T-helper 2 cell treated with Interferon-gamma antibody and Interleukin-4, amounts not matched to agents 5 μg/mL and 100 μg/mL, for 36 hours (primary cell): ENCODE results near the gene RNF213.
"Not testable (repeated sequence)": the region's sequence is repeated elsewhere in the genome, so short reads cannot be mapped to it uniquely, and the experiment has no call there.

Experiments used
- DNase-seq: peaks from one replicate; pipeline ENCODE4 v3.0.0; 2021; ENCODE audit warnings: low spot score
- H3K27ac Mint-ChIP-seq: one replicate; pipeline ENCODE4 v1.8.0; 2021; ENCODE audit warnings: mild to moderate bottlenecking, mixed read lengths
- H3K27me3 Mint-ChIP-seq: one replicate; pipeline ENCODE4 v1.8.0; 2021; ENCODE audit warnings: low read depth, mixed read lengths
- H3K36me3 Mint-ChIP-seq: one replicate; pipeline ENCODE4 v1.8.0; 2021; ENCODE audit warnings: low read depth, mixed read lengths
- H3K4me1 Mint-ChIP-seq: one replicate; pipeline ENCODE4 v1.8.0; 2021; ENCODE audit warnings: low read depth, mixed read lengths
- H3K4me3 Mint-ChIP-seq: one replicate; pipeline ENCODE4 v1.8.0; 2022; ENCODE audit warnings: mild to moderate bottlenecking, moderate library complexity, mixed read lengths
- H3K9me3 Mint-ChIP-seq: one replicate; pipeline ENCODE4 v1.8.0; 2021; ENCODE audit warnings: mixed read lengths

RNF213 gene

GRCh38 chr17:80328634-80329380, 68.2 kb downstream of the RNF213 start:
- Mint-ChIP-seq H3K4me1 (peaks cover 25% of the 10 kb centered on the region), H3K36me3 (peaks cover 86% of the 10 kb centered on the region), H3K27me3 (no peaks in the 10 kb centered on the region), H3K27ac (peak overlapping the region; percentile 8), H3K4me3 (no peak overlapping the region), H3K9me3 (no peaks in the 10 kb centered on the region)
- no peak for DNase-seq

DNA sequence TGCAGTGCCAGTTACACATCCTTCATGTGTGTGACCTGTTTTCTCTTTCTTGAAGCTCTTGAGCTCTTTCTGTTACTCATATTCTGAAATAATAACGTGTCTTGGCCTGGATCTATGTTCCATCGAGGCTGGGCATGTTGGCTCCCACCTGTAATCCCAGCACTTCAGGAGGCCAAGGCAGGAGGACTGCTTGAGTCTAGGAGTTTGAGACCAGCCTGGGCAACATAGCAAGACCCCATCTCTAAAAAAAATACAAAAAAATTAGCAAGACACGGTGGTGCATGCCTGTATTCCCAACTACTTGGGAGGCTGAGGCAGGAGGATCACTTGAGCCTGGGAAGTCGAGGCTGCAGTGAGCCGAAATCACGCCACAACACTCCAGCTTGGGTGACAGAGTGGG, 68.8 kb downstream of the RNF213 start:
- not testable (repeated sequence) for H3K9me3 Mint-ChIP-seq, H3K4me3 Mint-ChIP-seq, DNase-seq, H3K27me3 Mint-ChIP-seq
- H3K4me1 Mint-ChIP-seq: peaks cover 21% of the 10 kb centered on the region
- peaks cover 86% of the 10 kb centered on the region for H3K36me3 Mint-ChIP-seq
- H3K27ac Mint-ChIP-seq: peak overlapping the region; percentile 15

DNA sequence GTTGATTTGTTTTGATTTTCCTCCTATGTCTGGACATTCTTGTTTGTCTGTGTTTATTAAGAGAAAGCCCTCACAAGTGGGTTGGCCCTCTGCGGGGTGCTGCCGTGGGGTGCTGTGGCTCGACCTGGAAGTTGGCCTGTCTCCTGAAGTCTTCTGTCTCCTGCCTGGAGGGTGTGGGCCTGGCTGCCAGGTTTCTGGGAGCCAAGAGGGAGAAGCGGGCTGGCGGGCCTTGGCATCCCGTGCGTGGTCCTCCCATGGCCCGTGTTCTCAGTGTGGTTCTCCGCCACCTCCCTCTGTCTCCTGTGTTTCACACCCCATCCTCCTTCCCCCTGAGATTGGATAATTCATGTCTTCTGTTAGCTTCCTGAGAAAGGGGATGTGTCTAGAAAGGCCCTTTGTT, 69.6 kb downstream of the RNF213 start:
- Mint-ChIP-seq H3K4me3 (no peak overlapping the region), H3K27me3 (no peaks in the 10 kb centered on the region), H3K27ac (no peak overlapping the region), H3K36me3 (peaks cover 80% of the 10 kb centered on the region), H3K9me3 (no peaks in the 10 kb centered on the region), H3K4me1 (peaks cover 21% of the 10 kb centered on the region)
- no peak for DNase-seq

- Mint-ChIP-seq H3K36me3 (peaks cover 80% of the 10 kb centered on the region), H3K4me1 (peaks cover 21% of the 10 kb centered on the region)
- H3K9me3 Mint-ChIP-seq, H3K4me3 Mint-ChIP-seq, H3K27ac Mint-ChIP-seq, DNase-seq, H3K27me3 Mint-ChIP-seq: not testable (repeated sequence)
Observed at GRCh38 chr17:80330938-80331337, 70.3 kb downstream of the RNF213 start.

GRCh38 chr17:80331820-80332219, 71.2 kb downstream of the RNF213 start:
- no peak for DNase-seq
- Mint-ChIP-seq H3K4me1 (peaks cover 15% of the 10 kb centered on the region), H3K4me3 (no peak overlapping the region), H3K27ac (no peak overlapping the region), H3K27me3 (no peaks in the 10 kb centered on the region), H3K9me3 (no peaks in the 10 kb centered on the region), H3K36me3 (peaks cover 77% of the 10 kb centered on the region)

- Mint-ChIP-seq H3K4me3 (no peak overlapping the region), H3K4me1 (peaks cover 1% of the 10 kb centered on the region), H3K27me3 (no peaks in the 10 kb centered on the region), H3K27ac (peak overlapping the region; percentile 19), H3K36me3 (peaks cover 65% of the 10 kb centered on the region), H3K9me3 (no peaks in the 10 kb centered on the region)
- no peak for DNase-seq
Observed at GRCh38 chr17:80337195-80337895, 76.7 kb downstream of the RNF213 start.

DNA sequence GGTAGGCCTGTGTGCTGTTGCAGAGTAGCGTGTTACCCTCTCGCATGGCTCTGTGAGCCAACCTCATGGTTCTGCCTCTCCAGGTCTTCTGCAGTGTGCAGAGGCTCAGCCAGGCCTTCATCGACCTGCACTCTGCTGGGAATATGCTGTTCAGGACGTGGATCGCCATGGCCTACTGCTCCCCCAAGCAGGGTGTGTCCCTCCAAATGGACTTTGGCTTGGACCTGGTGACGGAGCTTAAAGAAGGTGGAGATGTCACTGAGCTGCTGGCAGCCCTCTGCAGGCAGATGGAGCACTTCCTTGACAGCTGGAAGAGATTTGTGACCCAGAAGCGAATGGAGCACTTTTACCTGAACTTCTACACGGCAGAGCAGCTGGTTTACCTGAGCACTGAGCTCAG, 78.5 kb downstream of the RNF213 start:
- H3K36me3 Mint-ChIP-seq: peaks cover 63% of the 10 kb centered on the region
- H3K9me3 Mint-ChIP-seq: no peaks in the 10 kb centered on the region
- no peak overlapping the region for H3K27ac Mint-ChIP-seq
- peaks cover 1% of the 10 kb centered on the region for H3K4me1 Mint-ChIP-seq
- H3K4me3 Mint-ChIP-seq: no peak overlapping the region
- H3K27me3 Mint-ChIP-seq: no peaks in the 10 kb centered on the region
- DNase-seq: no peak

- Mint-ChIP-seq H3K4me3 (no peak overlapping the region), H3K4me1 (peaks cover 1% of the 10 kb centered on the region), H3K36me3 (peaks cover 68% of the 10 kb centered on the region), H3K27me3 (no peaks in the 10 kb centered on the region), H3K27ac (no peak overlapping the region), H3K9me3 (no peaks in the 10 kb centered on the region)
- DNase-seq: no peak
Observed at GRCh38 chr17:80339731-80340456, 79.2 kb downstream of the RNF213 start.

DNA sequence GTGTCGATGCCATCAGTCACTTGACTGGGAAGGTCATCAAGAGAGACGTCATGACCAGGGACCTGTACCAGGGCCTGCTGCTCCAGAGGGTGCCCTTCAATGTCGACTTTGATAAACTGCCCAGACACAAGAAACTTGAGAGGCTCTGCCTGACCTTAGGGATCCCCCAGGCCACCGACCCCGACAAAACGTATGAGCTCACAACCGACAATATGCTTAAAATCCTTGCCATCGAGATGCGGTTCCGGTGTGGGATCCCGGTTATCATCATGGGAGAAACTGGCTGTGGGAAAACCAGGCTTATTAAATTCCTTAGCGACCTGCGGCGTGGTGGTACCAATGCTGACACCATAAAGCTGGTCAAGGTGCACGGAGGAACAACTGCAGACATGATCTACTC, 84.7 kb downstream of the RNF213 start:
- H3K36me3 Mint-ChIP-seq: peaks cover 71% of the 10 kb centered on the region
- no peaks in the 10 kb centered on the region for H3K27me3 Mint-ChIP-seq
- H3K9me3 Mint-ChIP-seq: no peaks in the 10 kb centered on the region

DNA sequence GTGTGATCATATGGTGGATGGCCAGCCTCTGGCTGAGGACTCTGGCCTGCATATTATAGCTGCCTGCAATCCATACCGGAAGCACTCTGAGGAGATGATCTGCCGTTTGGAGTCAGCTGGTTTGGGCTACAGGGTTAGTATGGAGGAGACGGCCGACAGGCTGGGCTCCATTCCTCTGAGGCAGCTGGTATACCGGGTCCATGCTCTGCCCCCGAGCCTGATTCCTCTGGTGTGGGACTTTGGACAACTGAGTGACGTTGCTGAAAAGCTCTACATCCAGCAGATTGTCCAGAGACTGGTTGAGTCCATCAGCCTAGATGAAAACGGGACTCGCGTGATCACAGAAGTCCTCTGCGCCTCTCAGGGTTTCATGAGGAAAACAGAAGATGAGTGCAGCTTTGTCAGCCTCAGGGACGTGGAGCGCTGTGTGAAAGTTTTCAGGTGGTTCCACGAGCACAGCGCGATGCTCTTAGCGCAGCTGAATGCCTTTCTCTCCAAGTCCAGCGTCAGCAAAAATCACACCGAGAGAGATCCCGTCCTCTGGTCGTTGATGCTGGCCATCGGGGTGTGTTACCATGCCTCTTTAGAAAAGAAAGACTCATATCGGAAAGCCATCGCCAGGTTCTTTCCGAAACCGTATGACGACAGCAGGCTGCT, 85.3 kb downstream of the RNF213 start:
- H3K36me3 Mint-ChIP-seq: peaks cover 74% of the 10 kb centered on the region
- DNase-seq: no peak
- H3K4me3 Mint-ChIP-seq: no peak overlapping the region
- H3K27me3 Mint-ChIP-seq: no peaks in the 10 kb centered on the region
- no peaks in the 10 kb centered on the region for H3K9me3 Mint-ChIP-seq
- H3K27ac Mint-ChIP-seq: no peak overlapping the region
- peaks cover 5% of the 10 kb centered on the region for H3K4me1 Mint-ChIP-seq

More for the DNA sequence above, 84.7 kb downstream of the RNF213 start:
- Mint-ChIP-seq H3K4me1 (peaks cover 5% of the 10 kb centered on the region), H3K4me3 (no peak overlapping the region), H3K27ac (no peak overlapping the region)
- no peak for DNase-seq

GRCh38 chr17:80346498-80347275, 86.0 kb downstream of the RNF213 start:
- peaks cover 5% of the 10 kb centered on the region for H3K4me1 Mint-ChIP-seq
- no peak for DNase-seq
- no peak overlapping the region for H3K4me3 Mint-ChIP-seq
- no peak overlapping the region for H3K27ac Mint-ChIP-seq
- peaks cover 75% of the 10 kb centered on the region for H3K36me3 Mint-ChIP-seq
- no peaks in the 10 kb centered on the region for H3K27me3 Mint-ChIP-seq
- H3K9me3 Mint-ChIP-seq: no peaks in the 10 kb centered on the region

DNA sequence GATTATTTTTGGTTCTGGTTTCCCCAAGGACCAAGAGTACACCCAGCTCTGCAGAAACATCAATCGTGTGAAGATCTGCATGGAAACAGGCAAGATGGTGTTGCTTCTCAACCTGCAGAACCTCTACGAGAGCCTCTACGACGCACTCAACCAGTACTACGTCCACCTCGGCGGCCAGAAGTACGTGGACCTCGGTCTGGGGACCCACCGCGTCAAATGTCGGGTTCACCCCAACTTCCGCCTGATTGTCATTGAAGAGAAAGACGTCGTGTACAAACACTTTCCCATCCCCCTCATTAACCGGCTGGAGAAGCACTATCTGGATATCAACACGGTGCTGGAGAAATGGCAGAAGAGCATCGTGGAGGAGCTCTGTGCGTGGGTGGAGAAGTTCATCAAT, 86.9 kb downstream of the RNF213 start:
- no peaks in the 10 kb centered on the region for H3K27me3 Mint-ChIP-seq
- peaks cover 5% of the 10 kb centered on the region for H3K4me1 Mint-ChIP-seq
- H3K36me3 Mint-ChIP-seq: peaks cover 78% of the 10 kb centered on the region
- no peak overlapping the region for H3K4me3 Mint-ChIP-seq
- no peaks in the 10 kb centered on the region for H3K9me3 Mint-ChIP-seq
- H3K27ac Mint-ChIP-seq: no peak overlapping the region
- DNase-seq: no peak

- H3K27me3 Mint-ChIP-seq: no peaks in the 10 kb centered on the region
- H3K27ac Mint-ChIP-seq: no peak overlapping the region
- no peaks in the 10 kb centered on the region for H3K9me3 Mint-ChIP-seq
- H3K4me3 Mint-ChIP-seq: no peak overlapping the region
- H3K36me3 Mint-ChIP-seq: peaks cover 80% of the 10 kb centered on the region
- H3K4me1 Mint-ChIP-seq: peaks cover 5% of the 10 kb centered on the region
- no peak for DNase-seq
Observed at GRCh38 chr17:80347948-80348351, 87.3 kb downstream of the RNF213 start.
